Epithelial cell of prostate (primary cell): Measurements from ENCODE around the gene HTR6.
"Not testable (repeated sequence)": the region's sequence is repeated elsewhere in the genome, so short reads cannot be mapped to it uniquely, and the experiment has no call there.

Source experiments
- DNase-seq: peaks from one replicate; pipeline ENCODE4 v3.0.0-alpha.2; 2011; ENCODE audit warnings: low read depth, low spot score
- H3K27ac ChIP-seq: fragments of 450-650 bp; 2 replicates; pipeline ENCODE4 v1.5.1; 2017; ENCODE audit warnings: mild to moderate bottlenecking

HTR6 gene

GRCh38 chr1:19636749-19637148 lies 27.9 kb upstream of the HTR6 start:
- DNase-seq, H3K27ac ChIP-seq: not testable (repeated sequence)

- no peak overlapping the region for H3K27ac ChIP-seq
- DNase-seq: no peak
Observed at GRCh38 chr1:19637606-19638005, 27.1 kb upstream of the HTR6 start.

DNA sequence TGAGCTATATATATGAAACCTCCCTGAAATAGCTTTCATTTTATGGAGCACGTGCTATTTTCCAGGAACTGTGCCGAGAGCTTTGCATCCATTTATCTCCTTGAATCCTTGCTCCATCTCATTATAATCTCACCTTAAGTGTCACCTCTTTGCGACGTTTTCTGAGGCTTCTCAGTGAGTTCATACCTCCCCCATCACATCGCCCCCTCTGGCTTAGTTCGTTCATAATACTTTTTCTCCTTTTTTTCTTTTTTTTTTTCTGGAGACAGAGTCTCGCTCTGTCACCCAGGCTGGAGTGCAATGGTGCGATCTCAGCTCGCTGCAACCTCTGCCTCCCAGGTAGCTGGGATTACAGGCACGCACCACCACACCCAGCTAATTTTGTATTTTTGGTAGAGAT lies 25.4 kb upstream of the HTR6 start:
- H3K27ac ChIP-seq: peak overlapping the region; percentile 68
- not testable (repeated sequence) for DNase-seq

DNA sequence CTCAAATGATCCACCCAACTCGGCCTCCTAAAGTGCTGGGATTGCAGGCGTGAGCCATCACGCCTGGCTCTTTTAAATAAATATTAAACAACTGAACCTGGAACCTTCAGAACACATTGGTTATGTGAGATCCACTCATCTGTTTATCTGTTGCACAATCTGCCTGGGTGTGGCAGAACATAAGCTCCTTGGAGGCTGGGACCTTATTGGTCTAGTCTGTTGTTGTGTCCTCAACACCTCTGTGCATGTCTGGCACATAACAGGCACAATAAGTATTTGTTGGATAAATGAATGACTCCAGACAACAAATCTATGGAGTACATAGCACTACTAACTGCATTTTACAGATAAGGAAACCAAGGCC lies 24.7 kb upstream of the HTR6 start:
- DNase-seq: peak; percentile 70
- peak overlapping the region; percentile 68 for H3K27ac ChIP-seq

DNA sequence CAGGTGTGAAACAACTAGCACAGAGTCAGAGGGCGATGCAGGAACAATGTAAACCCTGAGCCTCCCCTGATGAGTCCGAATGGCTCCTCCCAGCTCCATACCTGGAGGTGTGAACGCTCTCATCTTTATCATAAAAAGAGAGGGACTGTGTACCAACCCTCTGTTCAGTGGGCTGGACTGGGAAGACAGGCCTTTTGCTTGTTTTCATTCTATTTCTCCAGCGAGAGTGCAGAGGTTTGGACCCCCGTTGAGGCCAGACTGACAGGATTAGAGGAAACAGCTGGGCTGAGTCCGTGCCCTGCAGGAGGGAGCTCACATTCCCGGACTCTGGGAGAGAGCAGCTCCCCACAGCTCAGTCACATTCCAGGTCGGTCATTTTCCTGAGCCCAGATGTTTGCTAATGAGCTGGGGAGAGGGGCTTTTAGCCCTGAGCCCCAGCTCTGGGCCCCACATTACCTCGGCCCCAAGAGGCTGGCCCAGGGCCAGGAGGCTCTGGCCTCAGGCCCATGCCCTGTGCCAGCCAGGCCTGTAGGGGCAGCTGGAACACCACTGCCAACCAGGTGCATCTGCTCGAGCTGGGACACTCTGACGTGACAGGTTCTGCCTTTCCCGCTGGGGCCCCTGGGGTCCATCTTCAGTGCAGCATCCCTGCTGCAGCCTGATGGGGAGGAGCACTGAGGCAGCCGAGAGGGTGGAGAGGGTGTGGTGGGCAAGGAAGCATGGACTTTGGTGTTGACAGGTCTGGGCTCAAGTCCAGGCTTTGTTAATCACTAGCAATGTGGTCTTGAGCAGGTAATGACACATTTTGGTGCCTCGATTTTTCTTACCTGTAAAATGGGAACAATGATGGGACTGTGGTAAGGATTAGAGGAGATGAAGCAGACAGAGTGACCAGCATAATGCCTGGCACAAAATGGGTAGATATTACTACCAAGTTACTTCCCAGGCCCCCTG lies 24.0 kb upstream of the HTR6 start:
- DNase-seq: peak; percentile 64
- peak overlapping the region; percentile 68 for H3K27ac ChIP-seq

DNA sequence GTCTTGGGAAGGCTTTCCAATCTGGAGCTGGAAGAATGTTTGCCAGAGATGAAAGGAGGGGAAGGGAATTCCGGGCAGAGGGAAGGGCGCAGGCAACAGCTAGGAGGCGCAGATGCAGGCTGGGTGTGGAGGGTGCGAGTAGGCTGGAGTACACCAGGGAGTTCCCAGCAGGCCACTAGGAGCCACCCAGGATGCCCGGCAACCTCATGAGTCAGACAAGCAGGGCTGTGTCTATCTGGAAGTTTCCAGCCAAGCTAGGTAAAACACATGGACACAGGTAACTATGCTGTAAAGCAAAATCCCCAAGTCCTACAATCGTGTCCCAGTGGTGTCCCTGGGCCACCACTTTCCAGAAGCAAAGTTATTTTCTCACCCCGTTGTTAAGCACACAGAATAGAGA lies 21.6 kb upstream of the HTR6 start:
- H3K27ac ChIP-seq: peak overlapping the region; percentile 81
- DNase-seq: peak; percentile 55

- no peak for DNase-seq
- H3K27ac ChIP-seq: peak within 1 kb of the TSS; percentile 81
Observed at GRCh38 chr1:19643602-19644394, 20.9 kb upstream of the HTR6 start, which contains the start of gene NBL1. NBL1 (plus strand) TSS chr1:19644311; CDS start chr1:19655031, 10,720 bp downstream.

- peak overlapping the region; percentile 81 for H3K27ac ChIP-seq
- no peak for DNase-seq
Observed at GRCh38 chr1:19644395-19644680, 20.3 kb upstream of the HTR6 start.

DNA sequence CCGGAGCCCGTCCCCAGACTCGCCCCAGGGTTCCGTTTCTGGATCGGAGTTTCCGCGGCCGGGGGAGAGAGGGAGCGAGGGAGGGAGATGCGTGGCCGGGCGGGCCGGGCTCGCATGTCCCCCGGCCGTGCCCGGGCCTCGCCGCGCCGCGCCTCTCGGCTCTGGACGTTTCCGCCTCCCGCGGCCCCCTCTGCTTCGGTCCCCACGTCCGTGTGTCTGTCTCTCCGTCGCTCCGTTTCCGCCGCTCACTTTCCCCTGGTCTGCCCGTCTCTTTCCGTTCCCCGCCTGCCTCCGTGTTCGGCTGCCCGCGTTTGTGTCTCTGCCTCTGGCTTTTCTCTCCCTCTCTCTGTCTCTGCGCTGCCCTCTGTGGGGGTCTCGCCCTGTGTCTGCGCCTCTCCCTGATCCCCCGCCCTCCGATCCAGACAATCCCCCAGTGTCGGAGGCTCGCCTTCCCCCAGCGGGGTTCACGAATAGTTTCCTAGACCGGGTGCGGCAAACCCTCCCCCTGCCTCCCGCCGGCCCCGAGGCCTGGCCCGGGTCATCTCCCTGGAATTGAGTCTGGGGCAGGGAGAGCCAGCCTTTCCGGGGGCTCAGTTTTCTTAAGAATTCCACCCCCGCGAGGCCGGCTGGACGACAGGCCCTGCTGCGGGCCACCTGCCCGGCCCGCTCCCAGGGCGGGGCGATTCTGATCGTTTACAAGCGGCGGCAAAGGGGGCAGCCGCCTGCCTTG lies 19.8 kb upstream of the HTR6 start:
- H3K27ac ChIP-seq: peak overlapping the region; percentile 81
- no peak for DNase-seq

DNA sequence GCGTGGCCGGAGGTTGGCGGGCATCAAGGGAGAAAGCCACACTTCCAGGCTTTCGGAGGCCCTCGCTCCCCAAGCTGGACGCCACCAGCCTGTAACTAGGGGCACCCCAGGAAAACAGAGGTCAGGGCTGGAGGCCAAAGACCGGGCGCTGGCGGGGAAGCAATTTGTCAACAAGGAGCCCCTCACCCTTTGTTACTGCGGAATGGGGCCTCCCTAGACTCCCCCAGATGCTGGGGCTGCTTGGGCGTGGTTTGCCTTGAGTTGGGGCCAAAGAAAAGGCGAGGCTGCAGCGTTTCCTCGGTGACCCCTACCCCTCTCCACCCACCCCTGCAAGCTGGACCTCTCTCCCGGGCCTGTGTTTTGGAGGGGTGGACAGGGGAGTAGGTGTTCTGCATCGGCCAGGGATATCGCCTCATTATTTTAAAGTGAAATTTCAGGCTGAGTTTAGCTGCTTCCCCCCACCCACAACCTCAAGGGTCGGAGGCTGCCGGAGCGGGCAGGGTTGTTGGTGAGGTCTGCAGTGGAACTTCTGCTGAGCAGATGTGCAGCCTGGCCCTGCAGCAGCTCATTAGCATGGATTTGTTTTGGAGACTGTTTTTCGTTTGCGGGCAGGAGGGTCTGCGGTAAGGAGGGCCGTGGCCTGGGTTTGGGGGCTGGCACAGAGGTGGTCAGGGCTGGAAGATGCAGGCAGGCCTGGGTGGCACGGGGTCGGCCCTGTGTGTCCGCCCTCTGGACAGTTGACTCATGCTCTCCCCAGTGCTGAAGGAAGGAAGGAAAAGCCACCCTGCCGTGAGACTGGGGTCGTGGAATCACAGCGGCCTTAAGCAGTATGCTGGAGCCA lies 19.0 kb upstream of the HTR6 start:
- DNase-seq: no peak
- peak overlapping the region; percentile 81 for H3K27ac ChIP-seq

GRCh38 chr1:19646377-19647319 lies 18.0 kb upstream of the HTR6 start:
- no peak for DNase-seq
- peak overlapping the region; percentile 81 for H3K27ac ChIP-seq

DNA sequence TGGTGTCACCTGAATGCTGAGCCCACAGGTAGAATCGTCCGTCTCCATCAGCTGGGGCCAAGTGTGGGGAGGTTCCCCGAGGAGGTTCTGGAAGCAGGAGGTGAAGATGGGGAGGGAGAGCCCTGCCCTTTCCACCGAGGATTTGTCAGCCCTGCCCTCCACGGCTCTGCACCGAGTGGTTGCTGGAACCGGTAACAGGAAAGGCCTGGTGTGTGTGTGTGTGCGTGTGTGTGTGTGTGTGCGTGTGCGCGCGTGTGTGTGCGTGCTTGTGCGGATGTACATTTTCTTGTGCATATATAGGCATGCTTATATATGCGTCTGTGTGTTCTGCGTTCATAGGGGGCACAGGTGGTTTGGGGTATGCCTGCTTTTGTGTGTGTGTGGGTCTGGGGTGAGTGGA lies 17.0 kb upstream of the HTR6 start:
- no peak for DNase-seq
- peak overlapping the region; percentile 34 for H3K27ac ChIP-seq

GRCh38 chr1:19648239-19648638 lies 16.4 kb upstream of the HTR6 start:
- peak overlapping the region; percentile 34 for H3K27ac ChIP-seq

GRCh38 chr1:19648689-19649088 lies 16.0 kb upstream of the HTR6 start:
- peak overlapping the region; percentile 34 for H3K27ac ChIP-seq
- DNase-seq: no peak

More at GRCh38 chr1:19648239-19648638, 16.4 kb upstream of the HTR6 start:
- no peak for DNase-seq

- H3K27ac ChIP-seq: peak overlapping the region; percentile 71
- no peak for DNase-seq
Observed at GRCh38 chr1:19650416-19651140, 14.1 kb upstream of the HTR6 start.

DNA sequence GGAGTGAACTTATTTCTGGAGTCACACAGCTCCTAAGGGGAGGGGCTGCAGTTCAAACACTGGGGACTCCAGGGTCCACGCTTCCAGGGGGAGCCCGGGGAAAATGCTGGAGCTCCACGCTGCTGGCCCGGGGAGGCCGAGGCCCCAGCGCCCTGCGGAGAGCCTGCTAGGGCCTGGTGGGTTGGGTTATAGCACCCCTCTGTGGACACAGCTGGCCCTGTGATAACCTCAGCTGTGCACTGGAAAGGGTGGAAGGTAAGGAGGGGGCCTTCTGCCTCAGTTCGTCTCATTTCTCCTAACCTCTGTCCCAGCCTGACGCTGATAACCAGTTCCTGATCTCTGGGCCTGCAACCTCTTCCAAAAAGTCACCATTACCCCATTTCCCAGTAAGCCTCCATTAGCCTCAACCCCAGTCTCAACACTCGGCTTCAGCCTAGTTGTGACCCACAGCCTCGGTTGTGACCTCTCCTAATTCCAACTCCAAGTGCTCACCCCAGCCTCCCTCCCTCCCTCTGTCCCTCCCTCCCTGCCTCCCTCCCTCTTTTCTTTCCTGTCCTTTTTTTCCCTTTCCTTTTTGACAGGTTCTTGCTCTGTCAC lies 13.4 kb upstream of the HTR6 start:
- no peak for DNase-seq
- H3K27ac ChIP-seq: peak overlapping the region; percentile 71

- DNase-seq: no peak
Observed at GRCh38 chr1:19654386-19654785, 10.3 kb upstream of the HTR6 start.

More at GRCh38 chr1:19654386-19654785, 10.3 kb upstream of the HTR6 start:
- peak overlapping the region; percentile 27 for H3K27ac ChIP-seq
